ENCODE measurements around the gene RIN3. TPM values are rescaled to one million over a fixed set of nuclear protein-coding genes. Genes with fewer than 3 reads are reported as not detected.

The RIN3 gene
- total RNA-seq, 1 donor from 2014 or later, result 0.76 TPM

- H3K36me3 Mint-ChIP-seq (ENCODE audit: unreplicated experiment), result peaks cover 5% of the 10 kb centered on the region
- H3K27ac Mint-ChIP-seq (ENCODE audit: unreplicated experiment), result peak overlapping the region; percentile 23
- no peak overlapping the region for H3K4me3 Mint-ChIP-seq (ENCODE audit: unreplicated experiment)
- peaks cover 10% of the 10 kb centered on the region for H3K9me3 Mint-ChIP-seq (ENCODE audit: unreplicated experiment)
- H3K27me3 Mint-ChIP-seq (ENCODE audit: unreplicated experiment), result peaks cover 5% of the 10 kb centered on the region
- no peaks in the 10 kb centered on the region for H3K4me1 Mint-ChIP-seq (ENCODE audit: low read depth, unreplicated experiment)
- TF ChIP-seq CTCF (IDR thresholded peaks at IDR 0.05; ENCODE audit: partially characterized antibody, unreplicated experiment), result no peak
- DNase-seq, result no peak
Measured at GRCh38 chr14:92607702-92608429, 94.3 kb downstream of the RIN3 start.

- peaks cover 8% of the 10 kb centered on the region for H3K9me3 Mint-ChIP-seq (ENCODE audit: unreplicated experiment)
- TF ChIP-seq CTCF (IDR thresholded peaks at IDR 0.05; ENCODE audit: partially characterized antibody, unreplicated experiment), result no peak
- DNase-seq, result no peak
- no peak overlapping the region for H3K4me3 Mint-ChIP-seq (ENCODE audit: unreplicated experiment)
- H3K4me1 Mint-ChIP-seq (ENCODE audit: low read depth, unreplicated experiment), result no peaks in the 10 kb centered on the region
- H3K27ac Mint-ChIP-seq (ENCODE audit: unreplicated experiment), result no peak overlapping the region
- H3K36me3 Mint-ChIP-seq (ENCODE audit: unreplicated experiment), result peaks cover 5% of the 10 kb centered on the region
- peaks cover 5% of the 10 kb centered on the region for H3K27me3 Mint-ChIP-seq (ENCODE audit: unreplicated experiment)
Measured at GRCh38 chr14:92609955-92610354, 96.4 kb downstream of the RIN3 start.

- Mint-ChIP-seq H3K9me3 (ENCODE audit: unreplicated experiment) (peaks cover 8% of the 10 kb centered on the region), H3K4me1 (ENCODE audit: low read depth, unreplicated experiment) (no peaks in the 10 kb centered on the region), H3K4me3 (ENCODE audit: unreplicated experiment) (no peak overlapping the region), H3K27me3 (ENCODE audit: unreplicated experiment) (peaks cover 6% of the 10 kb centered on the region), H3K36me3 (ENCODE audit: unreplicated experiment) (peaks cover 5% of the 10 kb centered on the region), H3K27ac (ENCODE audit: unreplicated experiment) (no peak overlapping the region)
- DNase-seq, result no peak
- no peak for TF ChIP-seq CTCF (IDR thresholded peaks at IDR 0.05; ENCODE audit: partially characterized antibody, unreplicated experiment)
Measured at GRCh38 chr14:92610849-92611271, 97.3 kb downstream of the RIN3 start.

GRCh38 chr14:92613008-92613658, 99.6 kb downstream of the RIN3 start:
- Mint-ChIP-seq H3K27me3 (ENCODE audit: unreplicated experiment) (peaks cover 6% of the 10 kb centered on the region), H3K4me3 (ENCODE audit: unreplicated experiment) (no peak overlapping the region), H3K27ac (ENCODE audit: unreplicated experiment) (no peak overlapping the region), H3K9me3 (ENCODE audit: unreplicated experiment) (peaks cover 4% of the 10 kb centered on the region), H3K36me3 (ENCODE audit: unreplicated experiment) (peaks cover 5% of the 10 kb centered on the region), H3K4me1 (ENCODE audit: low read depth, unreplicated experiment) (no peaks in the 10 kb centered on the region)
- TF ChIP-seq CTCF (IDR thresholded peaks at IDR 0.05; ENCODE audit: partially characterized antibody, unreplicated experiment), result peak; percentile 73
- peak; percentile 73 for DNase-seq

- peaks cover 5% of the 10 kb centered on the region for H3K36me3 Mint-ChIP-seq (ENCODE audit: unreplicated experiment)
- no peaks in the 10 kb centered on the region for H3K4me1 Mint-ChIP-seq (ENCODE audit: low read depth, unreplicated experiment)
- H3K9me3 Mint-ChIP-seq (ENCODE audit: unreplicated experiment), result peaks cover 4% of the 10 kb centered on the region
- no peak for DNase-seq
- no peak overlapping the region for H3K4me3 Mint-ChIP-seq (ENCODE audit: unreplicated experiment)
- no peak overlapping the region for H3K27ac Mint-ChIP-seq (ENCODE audit: unreplicated experiment)
- H3K27me3 Mint-ChIP-seq (ENCODE audit: unreplicated experiment), result peaks cover 6% of the 10 kb centered on the region
- TF ChIP-seq CTCF (IDR thresholded peaks at IDR 0.05; ENCODE audit: partially characterized antibody, unreplicated experiment), result no peak
Measured at GRCh38 chr14:92613681-92614260, 100.2 kb downstream of the RIN3 start.
